ENCODE results near the gene RTCA. TPM values are rescaled to one million over a fixed set of nuclear protein-coding genes. Genes with fewer than 3 reads are reported as not detected.
A peak's percentile ranks its signal among the peaks of the same experiment; 100 is the strongest.

RTCA gene
- total RNA-seq, 1 experiment from 2014 or later, result 26.5 TPM

- H3K9me2 ChIP-seq (ENCODE audit: insufficient read depth), result no peaks in the 10 kb centered on the region
- peaks cover 0 to 15% of the 10 kb centered on the region in 2 experiments; a peak in 2 of 4 replicates for H3K4me1 ChIP-seq (ENCODE audit: control insufficient read depth in 1 of 2, insufficient read depth in 2 of 2, low read length in 2 of 2)
- ATAC-seq, result peak; percentile 66
- peak overlapping the region; percentile 94 to 99 for H3K4me3 ChIP-seq (replicated peaks in 1 of 2; ENCODE audit: low read depth in 1 of 2, low read length in 2 of 2)
- no peak for DNase-seq (ENCODE audit: low read depth, low spot score)
- H3K4me2 ChIP-seq (ENCODE audit: low read length), result peak overlapping the region; percentile 88
- intact Hi-C loops (cut with micrococcal nuclease), result loop anchor here (1.0 kb wide), 1 partner anchor 85 kb away; no protein-coding TSS in a partner anchor
- peak overlapping the region; percentile 95 for H3K9ac ChIP-seq (ENCODE audit: low read length)
- peak overlapping the region; percentile 87 for H3K27ac ChIP-seq (ENCODE audit: low read depth, low read length)
- peaks cover 37% of the 10 kb centered on the region for H3K79me2 ChIP-seq (ENCODE audit: insufficient read depth, low read length)
- POLR2A ChIA-PET, result interaction anchor here (0.5 to 1.5 kb wide), 2 partner anchors 27 to 86 kb away, joined by 3 to 4 read pairs; partner anchors contain the start of gene CDC14A
- no peaks in the 10 kb centered on the region for H4K20me1 ChIP-seq (ENCODE audit: insufficient read depth)
- TF ChIP-seq RAD21 (IDR thresholded peaks at IDR 0.05; ENCODE audit: low read depth) (no peak), SIN3A (IDR thresholded peaks at IDR 0.05; ENCODE audit: low read depth) (0 out of 2 replicates have a peak, but pooled peaks have one; percentile 11), EGR1 (IDR thresholded peaks at IDR 0.05; ENCODE audit: low read depth) (no peak)
- H2AFZ ChIP-seq (ENCODE audit: low read depth, low read length, poor library complexity, severe bottlenecking), result no peak overlapping the region
- BruUV-seq (replicated peaks), result TSS peak; percentile 63
- H3K36me3 ChIP-seq (ENCODE audit: control insufficient read depth in 1 of 2, insufficient read depth in 2 of 2, low read length in 2 of 2), result peaks cover 25% of the 10 kb centered on the region in 2 experiments; a peak in 3 of 4 replicates
- CTCF ChIA-PET, result no interaction called here
- no peaks in the 10 kb centered on the region for H3K27me3 ChIP-seq (ENCODE audit: insufficient read depth, low read length)
- RAD21 ChIA-PET (ENCODE audit: low non-redundant PET in 1 of 2, low total read pairs in 2 of 2, uncharacterized antibody in 2 of 2, unreplicated experiment in 2 of 2), result no interaction called here
- no peaks in the 10 kb centered on the region for H3K9me3 ChIP-seq (ENCODE audit: control insufficient read depth in 1 of 2, insufficient read depth in 1 of 2, low read depth in 1 of 2, low read length in 2 of 2)
These were observed 725 bp downstream of the RTCA start for GRCh38 chr1:100266741-100267140.

- peaks cover 29 to 30% of the 10 kb centered on the region in 2 experiments; a peak in 3 of 4 replicates for H3K36me3 ChIP-seq (ENCODE audit: control insufficient read depth in 1 of 2, insufficient read depth in 2 of 2, low read length in 2 of 2)
- intact Hi-C loops (cut with micrococcal nuclease), result no loop called here
- no peaks in the 10 kb centered on the region for H3K27me3 ChIP-seq (ENCODE audit: insufficient read depth, low read length)
- peak overlapping the region; percentile 88 for H3K4me2 ChIP-seq (ENCODE audit: low read length)
- H3K4me3 ChIP-seq (replicated peaks in 1 of 2; ENCODE audit: low read depth in 1 of 2, low read length in 2 of 2), result peak overlapping the region; percentile 94 to 99
- BruUV-seq (replicated peaks), result no TSS peak
- no peak overlapping the region for H3K27ac ChIP-seq (ENCODE audit: low read depth, low read length)
- CTCF ChIA-PET, result no interaction called here
- no peaks in the 10 kb centered on the region for H3K9me2 ChIP-seq (ENCODE audit: insufficient read depth)
- no peaks in the 10 kb centered on the region for H3K9me3 ChIP-seq (ENCODE audit: control insufficient read depth in 1 of 2, insufficient read depth in 1 of 2, low read depth in 1 of 2, low read length in 2 of 2)
- H3K4me1 ChIP-seq (ENCODE audit: control insufficient read depth in 1 of 2, insufficient read depth in 2 of 2, low read length in 2 of 2), result peaks cover 0 to 15% of the 10 kb centered on the region in 2 experiments; a peak in 2 of 4 replicates
- H2AFZ ChIP-seq (ENCODE audit: low read depth, low read length, poor library complexity, severe bottlenecking), result no peak overlapping the region
- H4K20me1 ChIP-seq (ENCODE audit: insufficient read depth), result no peaks in the 10 kb centered on the region
- RAD21 ChIA-PET (ENCODE audit: low non-redundant PET in 1 of 2, low total read pairs in 2 of 2, uncharacterized antibody in 2 of 2, unreplicated experiment in 2 of 2), result no interaction called here
- ATAC-seq (no peak), DNase-seq (ENCODE audit: low read depth, low spot score) (no peak)
- POLR2A ChIA-PET, result interaction anchor here (0.5 to 1.5 kb wide), 2 partner anchors 27 to 85 kb away, joined by 3 to 4 read pairs; partner anchors contain the start of gene CDC14A
- peak overlapping the region; percentile 95 for H3K9ac ChIP-seq (ENCODE audit: low read length)
- H3K79me2 ChIP-seq (ENCODE audit: insufficient read depth, low read length), result peaks cover 42% of the 10 kb centered on the region
- TF ChIP-seq CBX3 (IDR thresholded peaks at IDR 0.05; ENCODE audit: low read depth), result no peak
- TF ChIP-seq CTCF (IDR thresholded peaks at IDR 0.05 in 2 of 3, conservative IDR thresholded peaks at IDR 0.05 in 1 of 3; ENCODE audit: borderline replicate concordance in 1 of 3, insufficient read depth in 1 of 3, low read depth in 2 of 3, low read length in 2 of 3), result no peak
- no peak for TF ChIP-seq ELF1 (IDR thresholded peaks at IDR 0.05; ENCODE audit: borderline replicate concordance, low read depth)
- TF ChIP-seq, protein P1, sequence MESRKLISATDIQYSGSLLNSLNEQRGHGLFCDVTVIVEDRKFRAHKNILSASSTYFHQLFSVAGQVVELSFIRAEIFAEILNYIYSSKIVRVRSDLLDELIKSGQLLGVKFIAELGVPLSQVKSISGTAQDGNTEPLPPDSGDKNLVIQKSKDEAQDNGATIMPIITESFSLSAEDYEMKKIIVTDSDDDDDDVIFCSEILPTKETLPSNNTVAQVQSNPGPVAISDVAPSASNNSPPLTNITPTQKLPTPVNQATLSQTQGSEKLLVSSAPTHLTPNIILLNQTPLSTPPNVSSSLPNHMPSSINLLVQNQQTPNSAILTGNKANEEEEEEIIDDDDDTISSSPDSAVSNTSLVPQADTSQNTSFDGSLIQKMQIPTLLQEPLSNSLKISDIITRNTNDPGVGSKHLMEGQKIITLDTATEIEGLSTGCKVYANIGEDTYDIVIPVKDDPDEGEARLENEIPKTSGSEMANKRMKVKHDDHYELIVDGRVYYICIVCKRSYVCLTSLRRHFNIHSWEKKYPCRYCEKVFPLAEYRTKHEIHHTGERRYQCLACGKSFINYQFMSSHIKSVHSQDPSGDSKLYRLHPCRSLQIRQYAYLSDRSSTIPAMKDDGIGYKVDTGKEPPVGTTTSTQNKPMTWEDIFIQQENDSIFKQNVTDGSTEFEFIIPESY (IDR thresholded peaks at IDR 0.05; ENCODE audit: extremely low read depth, insufficient replicate concordance, low read length), result no peak
- no peak for TF ChIP-seq TCF7L2 (IDR thresholded peaks at IDR 0.05; ENCODE audit: borderline replicate concordance, extremely low read depth, insufficient read depth, insufficient read length)
- no peak for TF ChIP-seq SRF (IDR thresholded peaks at IDR 0.05; ENCODE audit: low read depth)
- no peak for TF ChIP-seq MAX (IDR thresholded peaks at IDR 0.05)
- TF ChIP-seq SP1 (IDR thresholded peaks at IDR 0.05; ENCODE audit: low read depth), result no peak
- no peak for TF ChIP-seq POLR2AphosphoS5 (IDR thresholded peaks at IDR 0.05; ENCODE audit: low read depth, low read length)
- TF ChIP-seq POLR2A (IDR thresholded peaks at IDR 0.05; ENCODE audit: borderline replicate concordance, extremely low read depth, insufficient read depth, insufficient read length), result no peak
- no peak for TF ChIP-seq ZFX (IDR thresholded peaks at IDR 0.05)
- TF ChIP-seq, protein P2, sequence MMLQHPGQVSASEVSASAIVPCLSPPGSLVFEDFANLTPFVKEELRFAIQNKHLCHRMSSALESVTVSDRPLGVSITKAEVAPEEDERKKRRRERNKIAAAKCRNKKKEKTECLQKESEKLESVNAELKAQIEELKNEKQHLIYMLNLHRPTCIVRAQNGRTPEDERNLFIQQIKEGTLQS (IDR thresholded peaks at IDR 0.05), result no peak
- TF ChIP-seq RAD21 (IDR thresholded peaks at IDR 0.05; ENCODE audit: low read depth), result no peak
- TF ChIP-seq JUND (IDR thresholded peaks at IDR 0.05), result no peak
These were observed 1.3 kb downstream of the RTCA start for GRCh38 chr1:100267284-100267683.
